GM21360 (cell line): ENCODE data around the gene IFI27L2.

ENCODE experiments used
- ATAC-seq: cut with Tn5 transposase; IDR thresholded peaks from one replicate; pipeline ENCODE4 v1.9.1; 2021; ENCODE audit warnings: mild to moderate bottlenecking, moderate library complexity; ENCODE audit not compliant: unreplicated experiment

Gene IFI27L2

DNA sequence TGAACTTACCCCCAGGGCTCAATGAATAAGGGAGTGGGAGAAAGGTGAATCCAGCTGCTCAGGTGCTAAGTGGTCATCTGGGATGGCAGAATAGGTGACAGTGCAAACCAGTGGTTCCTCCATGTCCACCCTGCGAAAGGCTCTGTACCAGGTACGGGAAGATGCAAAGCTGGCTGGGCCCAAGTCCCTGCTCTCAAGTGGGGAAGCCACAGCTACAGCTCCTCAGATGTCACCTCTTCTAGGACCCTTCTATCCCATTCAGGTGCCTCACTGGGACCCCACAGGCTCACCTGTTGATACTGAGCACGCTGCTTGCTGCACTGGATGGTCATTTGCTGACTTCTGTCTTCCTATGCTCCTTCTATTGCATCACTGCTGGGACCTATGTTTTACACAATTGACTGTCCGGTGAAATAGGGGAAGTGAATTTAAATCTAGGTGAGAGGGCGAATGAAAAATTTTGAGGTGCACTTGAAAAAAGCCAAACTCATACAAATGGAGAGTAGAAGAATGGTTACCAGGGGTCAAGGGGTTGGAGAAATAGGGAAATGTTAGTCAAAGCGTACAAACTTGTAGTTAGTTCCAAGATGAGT, 24.4 kb upstream of the IFI27L2 start:
- no peak for ATAC-seq

DNA sequence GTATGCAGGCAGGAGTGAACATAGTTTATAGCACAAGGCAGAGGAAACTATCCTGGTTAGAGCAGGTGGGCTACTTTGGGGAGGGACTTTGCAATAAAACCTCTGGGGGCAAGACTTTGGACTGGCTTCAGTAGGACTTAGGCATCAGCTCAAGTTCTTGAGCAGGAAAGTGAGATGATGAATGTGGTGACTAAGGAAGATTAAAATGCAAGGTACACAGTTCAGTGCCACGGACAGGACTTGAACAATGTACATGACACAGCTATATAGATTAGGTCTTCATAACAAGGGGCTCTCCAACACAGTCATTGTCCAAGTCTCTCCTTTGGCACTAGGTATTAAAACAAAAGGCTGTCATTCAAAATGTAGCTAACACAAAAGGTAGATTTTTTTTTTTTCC, 23.3 kb upstream of the IFI27L2 start:
- no peak for ATAC-seq

DNA sequence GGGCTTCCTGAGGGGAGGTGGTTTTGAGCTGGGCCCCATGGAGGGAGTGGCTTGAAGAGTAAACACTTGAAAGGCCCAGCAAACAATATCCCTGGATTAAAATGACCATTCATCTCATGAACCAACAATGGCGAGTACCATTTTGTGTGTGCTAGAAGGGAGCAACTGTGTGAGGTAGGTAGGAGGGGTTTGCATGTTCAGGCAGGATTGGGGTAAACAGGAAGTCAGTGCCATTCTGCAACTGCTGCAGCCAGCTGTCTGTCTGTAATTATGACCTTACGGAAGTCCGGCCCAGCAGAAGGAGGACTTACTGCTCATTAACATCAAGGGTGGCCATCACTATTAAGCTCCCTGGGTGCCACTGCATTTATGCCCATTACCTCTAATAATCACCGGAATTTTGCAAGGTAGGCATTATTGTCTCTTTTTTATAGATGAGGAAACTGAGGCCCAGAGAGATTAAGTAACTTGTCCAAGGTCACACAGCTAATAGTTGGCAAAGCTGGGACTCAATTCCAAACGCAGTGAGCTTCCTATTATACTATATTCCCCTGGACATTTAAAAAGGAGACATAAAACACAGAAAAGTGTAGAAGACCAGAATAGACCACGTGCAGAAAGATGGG, 16.6 kb upstream of the IFI27L2 start:
- ATAC-seq = no peak

DNA sequence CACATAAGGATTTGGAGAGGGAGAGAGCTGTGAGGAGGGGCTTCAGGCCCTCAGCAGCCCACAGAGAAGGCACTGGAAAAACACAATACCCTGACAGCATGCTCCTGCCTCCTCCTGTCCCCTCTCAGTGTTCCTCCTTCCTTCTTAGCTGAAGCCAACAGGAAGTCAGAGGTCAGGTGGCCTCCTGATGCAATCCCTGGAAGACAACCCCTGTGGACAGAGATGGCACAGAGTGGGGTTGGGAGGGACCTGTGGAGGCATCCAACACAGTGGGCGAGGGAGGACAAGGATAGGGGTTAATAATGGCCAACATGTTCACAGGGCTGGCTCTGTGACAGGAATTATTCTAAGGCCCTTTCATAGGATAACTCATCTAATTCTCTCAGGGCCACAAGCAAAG, 15.4 kb upstream of the IFI27L2 start:
- ATAC-seq = no peak

DNA sequence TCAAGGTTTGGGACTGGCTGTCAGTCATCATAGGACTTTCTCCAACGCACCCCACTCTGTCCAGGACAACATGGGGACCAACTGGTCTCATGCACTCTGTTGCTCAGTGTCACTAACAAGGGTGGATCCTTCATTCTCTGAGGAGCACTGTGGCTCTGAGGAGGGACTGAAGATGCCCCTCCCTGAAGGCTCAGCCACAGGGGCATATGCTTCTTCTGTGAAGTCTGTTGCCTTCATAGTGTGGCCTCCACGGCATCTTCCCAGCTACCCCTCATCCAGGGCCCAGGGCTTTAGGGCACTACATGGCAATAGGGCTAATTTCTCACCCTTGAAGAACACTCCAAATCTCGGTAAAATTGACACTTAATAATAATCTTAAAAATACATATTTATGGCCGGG, 14.3 kb upstream of the IFI27L2 start:
- ATAC-seq = no peak

DNA sequence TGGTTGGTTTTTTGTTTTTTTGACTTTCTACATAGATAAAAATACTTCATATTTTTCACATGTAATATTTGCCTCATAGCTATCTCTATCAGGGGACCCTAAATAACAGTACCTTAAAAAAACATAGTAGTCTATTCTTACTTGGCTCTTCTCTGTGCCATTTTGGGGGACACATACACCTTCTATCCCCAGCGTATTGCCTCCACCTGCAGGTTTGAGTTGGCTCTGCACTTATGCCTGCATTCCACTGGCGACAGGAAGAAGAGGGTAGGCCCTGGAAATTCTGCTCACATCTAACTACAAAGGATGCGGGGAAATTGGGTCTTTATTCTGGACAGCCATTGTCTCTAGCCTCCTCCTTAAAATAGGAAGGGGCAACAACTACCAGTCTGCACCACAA, 13.8 kb upstream of the IFI27L2 start:
- ATAC-seq = no peak

DNA sequence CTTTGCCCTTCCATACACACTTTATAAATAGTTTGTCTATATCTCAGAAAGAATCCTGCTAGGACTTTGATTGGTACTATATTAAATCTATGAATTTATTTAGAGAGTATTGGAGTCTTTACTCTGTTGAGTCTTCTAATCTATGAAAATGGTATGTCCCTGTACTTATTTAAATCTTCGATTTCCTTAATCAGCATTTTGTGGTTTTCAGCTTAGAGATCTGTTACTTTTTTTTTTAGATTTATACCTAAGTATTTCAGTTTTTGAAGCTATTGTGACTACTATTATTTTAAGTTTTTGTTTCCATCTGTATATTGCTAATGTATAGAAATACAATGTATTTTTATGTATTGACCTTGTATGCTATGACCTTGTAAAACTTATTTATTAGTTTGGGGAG, 13.4 kb upstream of the IFI27L2 start:
- ATAC-seq = no peak

DNA sequence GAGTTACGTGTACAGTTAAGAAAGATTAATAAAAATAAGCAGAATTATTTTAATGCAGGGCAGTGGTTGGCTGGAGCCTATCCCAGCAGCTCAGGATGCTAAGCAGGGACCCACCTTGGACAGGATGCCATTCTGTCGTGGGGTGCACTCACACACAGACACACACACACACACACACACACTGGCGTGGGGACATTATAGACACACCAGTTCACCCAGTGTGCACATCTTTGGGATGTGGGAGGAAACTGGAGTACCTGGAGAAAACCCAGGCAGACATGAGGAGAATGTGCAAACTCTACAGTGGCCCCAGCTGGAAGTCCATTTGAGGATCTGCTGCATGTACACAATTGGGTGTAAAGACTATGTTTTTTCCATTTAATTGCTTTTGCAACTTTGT, 12.8 kb upstream of the IFI27L2 start:
- no peak for ATAC-seq

DNA sequence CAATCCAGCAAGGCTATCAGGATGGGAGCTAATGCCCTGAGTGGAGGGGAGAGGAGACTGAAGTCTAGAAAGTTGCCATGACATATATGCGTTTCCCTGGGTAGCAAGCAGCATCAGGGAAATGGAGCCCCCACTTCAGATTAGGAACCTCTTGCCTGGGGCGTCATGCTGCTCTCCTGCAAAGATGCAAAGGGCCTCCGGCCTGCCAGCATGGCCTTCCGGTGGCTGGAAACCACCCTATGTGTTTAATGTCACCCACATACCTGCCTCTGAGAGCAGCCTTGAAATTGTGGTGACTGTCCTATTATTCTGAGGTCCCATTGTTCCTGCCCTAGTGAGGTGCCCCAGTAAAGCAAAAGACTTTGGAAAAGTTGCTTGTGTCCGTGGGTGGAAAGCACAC, 10.0 kb upstream of the IFI27L2 start:
- ATAC-seq = no peak

DNA sequence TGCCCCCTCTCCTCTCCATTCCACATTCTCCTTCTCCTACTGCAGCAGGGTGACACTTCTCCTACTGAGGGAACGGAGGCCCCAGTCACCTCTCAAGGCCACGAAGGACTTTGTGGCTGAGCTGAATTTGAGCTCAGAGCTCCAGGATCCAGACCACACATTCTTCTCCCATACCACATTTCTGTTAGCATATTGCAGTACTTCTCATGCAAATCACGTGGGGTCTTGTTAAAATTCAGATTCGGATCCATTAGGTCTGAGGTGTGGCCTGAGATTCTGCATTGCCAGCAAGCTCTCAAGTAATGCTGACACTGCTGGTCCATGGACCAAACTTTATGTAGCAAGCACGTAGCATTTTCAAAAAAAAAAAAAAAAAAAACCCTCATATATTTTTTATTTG, 9.6 kb upstream of the IFI27L2 start:
- ATAC-seq = no peak

DNA sequence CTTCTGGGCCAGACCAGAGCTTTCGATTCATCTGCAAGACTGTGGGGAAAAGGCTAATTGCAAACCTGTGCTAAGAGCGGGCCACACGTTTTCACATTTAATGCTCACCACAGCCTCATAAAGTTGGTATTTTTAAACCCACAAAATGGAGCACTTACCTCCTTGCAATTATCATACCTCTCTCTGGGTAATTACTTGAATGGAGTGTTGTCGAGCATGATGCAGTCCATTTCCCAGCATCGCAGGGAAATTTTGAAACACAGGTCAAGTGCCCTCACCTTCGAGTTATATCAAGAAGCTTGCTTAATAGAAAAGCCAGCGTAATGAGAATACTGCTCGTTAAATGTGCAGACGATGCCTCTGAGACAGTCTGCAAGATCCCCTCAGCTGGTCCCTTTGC, 8.8 kb upstream of the IFI27L2 start:
- no peak for ATAC-seq

DNA sequence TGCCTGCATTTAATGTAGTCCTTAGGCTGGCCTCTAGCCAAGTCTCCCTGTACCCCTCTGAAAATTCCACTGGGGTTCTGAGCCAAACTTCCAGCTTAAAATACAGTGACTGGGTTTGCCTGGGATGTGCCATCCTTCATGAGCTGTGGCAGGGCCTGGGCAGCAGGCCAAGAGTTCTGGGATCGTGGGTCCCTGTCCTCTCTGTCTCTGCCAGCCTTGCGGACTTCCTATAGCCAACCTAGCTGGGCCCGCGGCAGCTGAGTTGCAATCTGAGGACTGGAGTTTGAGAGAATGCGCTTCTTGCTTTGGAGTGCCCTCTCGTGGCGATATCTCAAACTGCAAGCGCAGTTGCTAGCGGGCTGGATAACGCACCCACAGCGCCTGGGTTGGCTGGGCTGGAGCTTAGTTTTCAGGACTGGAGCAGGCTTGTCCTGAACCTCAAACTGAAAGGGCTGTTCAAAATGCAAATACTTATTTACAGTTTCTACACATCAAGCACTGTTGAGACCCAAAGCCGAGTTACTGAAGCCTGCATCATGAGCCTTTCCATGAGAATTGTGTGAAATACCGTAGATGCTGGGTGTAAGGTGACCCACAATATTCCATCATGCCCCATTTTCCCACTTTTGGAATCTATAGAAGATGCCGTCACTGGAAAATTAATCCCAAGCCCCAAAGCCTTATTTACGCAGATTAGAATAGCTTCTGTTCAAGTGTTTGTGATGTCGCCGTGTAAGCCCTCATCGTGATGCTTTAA, 7.3 kb upstream of the IFI27L2 start:
- ATAC-seq = peak; percentile 79

DNA sequence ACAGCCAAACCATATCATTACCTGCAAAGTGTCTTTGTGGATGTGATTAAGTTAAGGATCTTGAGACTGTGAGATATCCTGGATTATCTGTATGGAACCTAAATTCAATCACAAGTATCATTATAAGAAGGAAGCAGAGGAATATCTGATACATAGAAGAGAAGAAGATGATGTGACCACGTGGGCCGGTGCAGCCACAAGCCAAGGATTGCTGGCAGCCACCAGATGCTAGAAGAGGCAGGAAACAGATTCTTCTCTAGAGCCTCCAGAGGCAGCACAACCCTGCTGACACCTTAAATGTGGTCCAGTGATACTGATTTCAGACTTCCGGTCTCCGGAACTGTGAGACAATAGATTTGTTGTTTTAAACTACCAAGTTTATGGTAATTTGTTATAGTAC, 6.1 kb upstream of the IFI27L2 start:
- no peak for ATAC-seq

DNA sequence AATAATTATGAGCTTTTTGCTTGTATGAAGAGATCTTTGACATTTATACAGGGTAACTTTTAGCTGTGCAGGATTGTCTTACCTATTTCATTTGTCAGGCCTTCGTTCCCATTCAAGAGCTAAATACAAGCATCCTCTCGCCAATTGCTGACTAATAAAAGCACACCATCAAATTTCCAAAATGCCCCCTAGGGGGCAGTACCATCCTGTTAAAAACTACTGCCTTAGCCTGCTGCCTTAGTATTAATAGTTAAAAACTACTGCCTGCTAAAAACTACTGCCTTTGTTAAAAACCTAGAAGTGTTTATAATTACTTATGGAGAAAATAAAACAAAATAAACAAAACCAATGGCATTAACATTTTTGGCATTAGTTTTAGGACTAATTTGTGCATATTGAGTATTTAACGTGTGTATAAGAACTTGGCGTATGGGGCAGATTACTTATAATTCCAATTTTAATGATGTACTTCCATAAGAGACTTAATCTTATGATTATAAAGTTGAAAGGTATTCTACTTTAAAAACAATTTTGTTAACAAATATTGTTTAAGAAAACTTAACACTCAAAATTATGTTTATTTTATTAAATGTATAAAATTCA, 3.0 kb upstream of the IFI27L2 start:
- ATAC-seq = no peak

DNA sequence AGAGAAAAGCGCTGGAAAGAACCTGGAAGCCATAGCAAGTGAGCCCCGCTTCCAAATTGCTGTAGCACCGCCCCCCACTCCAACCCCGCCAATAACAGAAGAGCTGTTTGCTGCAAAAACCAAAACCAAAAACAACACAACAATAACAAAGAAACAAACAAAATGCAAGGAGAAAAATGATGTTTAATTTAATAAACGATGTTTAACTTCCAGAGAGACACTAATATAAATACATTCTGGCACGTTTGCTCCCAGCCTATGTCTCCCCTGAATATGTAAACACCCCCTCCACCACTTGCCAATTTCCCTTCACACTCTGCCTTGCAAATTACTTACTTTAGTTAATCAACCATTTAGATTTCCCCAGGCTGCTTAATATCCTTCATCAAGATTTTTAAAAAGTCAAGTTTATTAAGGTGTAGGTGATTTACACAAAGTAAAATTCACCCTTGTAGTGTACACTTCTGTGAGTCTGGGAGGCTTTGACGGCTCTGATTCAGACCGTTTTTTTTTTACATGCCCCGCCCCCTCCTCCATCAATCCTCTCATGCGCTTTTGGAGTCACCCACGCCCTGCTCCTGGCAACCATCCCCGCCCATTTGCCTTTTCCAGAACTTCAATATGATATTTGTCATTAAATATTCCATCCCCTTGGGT, 482 bp upstream of the IFI27L2 start:
- ATAC-seq = no peak

DNA sequence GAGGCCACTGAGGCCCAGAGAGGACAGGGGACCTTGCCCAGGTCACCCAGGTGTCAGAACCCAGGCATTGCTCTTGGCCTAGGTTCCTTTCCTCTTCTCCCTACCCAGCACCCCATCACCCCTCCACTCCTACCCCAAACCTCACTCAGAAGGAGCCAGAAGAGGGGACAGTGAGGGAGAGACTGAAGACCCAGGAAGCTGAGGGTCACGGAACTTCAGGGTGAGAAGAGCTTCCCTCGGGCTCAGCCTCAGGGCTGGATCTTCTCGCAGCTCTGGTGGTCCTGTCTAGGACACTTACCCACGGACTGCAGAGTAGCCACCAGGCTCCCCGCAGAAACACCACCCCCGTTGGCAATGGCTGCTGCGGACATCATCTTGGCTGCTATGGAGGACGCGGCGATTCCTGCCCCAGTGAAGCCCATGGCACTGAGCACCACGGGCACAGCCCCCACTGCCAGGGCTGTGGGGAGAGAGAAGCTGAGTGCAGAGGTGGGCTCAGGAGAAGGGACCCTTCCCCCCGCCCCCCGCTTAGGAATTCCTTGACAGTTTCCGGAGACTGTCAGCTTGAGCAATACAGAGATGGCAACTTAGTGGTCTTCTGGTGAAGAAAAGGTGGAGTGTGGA, 1.1 kb downstream of the IFI27L2 start:
- ATAC-seq = no peak

DNA sequence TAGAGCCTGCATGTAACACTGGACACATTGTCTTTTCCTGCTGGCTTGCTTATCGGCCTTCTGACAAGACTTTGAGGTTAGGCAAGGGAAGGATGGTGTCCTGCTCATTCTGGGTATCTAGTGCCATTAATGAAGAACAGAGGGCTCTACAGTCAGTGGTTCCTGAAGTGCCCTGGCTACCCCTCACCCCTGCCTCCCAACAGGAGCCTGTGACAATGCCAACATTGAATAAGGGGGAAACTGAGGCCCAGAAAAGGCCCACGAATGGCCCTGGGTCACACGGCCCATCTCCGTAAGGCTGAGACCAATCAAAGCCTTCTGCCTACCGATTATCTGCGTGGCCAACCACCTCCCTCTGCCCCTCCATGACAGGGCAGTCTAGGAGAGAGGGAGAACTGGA, 2.1 kb downstream of the IFI27L2 start:
- ATAC-seq = no peak

DNA sequence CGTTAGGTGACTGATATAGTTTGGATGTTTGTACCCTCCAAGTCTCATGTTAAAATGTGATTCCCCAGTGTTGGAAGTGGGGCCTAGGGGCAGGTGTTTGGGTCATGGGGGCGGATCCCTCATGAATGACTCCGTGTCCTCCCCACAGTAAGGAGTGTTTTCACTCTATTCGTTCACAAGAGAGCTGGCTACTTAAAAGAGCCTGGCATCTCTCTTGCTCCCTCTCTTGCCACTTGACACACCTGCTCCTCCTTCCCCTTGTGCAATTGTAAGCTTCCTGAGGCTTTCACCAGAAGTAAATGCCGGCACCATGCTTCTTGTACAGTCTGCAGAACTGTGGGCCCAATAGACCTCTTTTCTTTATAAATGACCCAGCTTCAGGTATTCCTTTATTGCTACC, 2.6 kb downstream of the IFI27L2 start:
- ATAC-seq = no peak

DNA sequence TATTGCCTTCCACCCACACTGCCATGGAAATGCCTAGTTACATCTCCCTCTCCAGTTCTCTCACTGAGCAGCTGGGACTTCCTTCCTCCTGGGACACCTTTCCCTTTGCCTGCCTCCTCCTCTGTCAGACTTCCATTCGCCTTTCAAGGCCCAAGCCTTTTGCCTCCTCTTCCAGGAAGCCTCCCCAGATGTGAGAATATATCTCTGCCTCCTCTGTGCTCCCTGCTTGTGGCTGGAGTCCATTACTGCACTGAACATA, 3.1 kb downstream of the IFI27L2 start:
- ATAC-seq = no peak

DNA sequence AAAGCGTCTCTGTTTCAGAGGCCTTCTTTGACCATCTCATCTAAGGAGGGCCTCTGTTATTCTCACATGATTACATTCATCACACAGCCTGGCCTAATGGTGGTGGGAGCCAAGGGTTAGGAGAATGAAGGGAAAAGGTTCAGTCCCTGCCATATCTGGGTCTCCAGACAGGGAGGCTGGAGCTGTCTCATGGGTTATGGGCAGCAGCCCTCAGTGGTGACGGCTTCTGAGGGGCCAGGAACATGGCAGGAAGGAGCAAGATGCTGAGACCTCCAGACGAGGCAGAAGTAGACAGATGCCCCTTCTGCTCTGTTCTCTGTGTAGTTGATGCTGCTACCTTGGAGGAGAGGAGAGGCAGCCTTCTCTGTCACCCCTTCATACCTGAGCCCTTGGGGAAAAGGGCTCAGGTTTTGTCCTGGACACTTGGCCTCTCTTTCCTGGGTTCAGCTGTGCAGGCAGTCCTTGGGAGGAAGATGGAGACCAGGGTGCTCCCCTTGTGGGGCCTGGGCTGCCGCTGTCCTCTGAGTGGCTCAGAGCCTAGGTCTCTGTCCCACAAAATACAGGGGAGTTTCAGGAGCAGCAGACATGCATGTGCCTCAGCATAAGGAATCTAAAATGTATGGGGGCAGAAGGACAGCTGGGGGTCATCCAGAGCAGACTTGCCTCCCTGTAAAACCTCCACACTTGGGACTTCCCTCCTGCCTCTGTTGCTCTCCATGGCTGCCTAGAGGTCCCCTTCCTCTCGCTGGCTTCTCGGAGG, 3.6 kb downstream of the IFI27L2 start:
- no peak for ATAC-seq
